ENCODE measurements around the gene SLC44A2. TPM values are rescaled to one million over a fixed set of nuclear protein-coding genes. Genes with fewer than 3 reads are reported as not detected.

The SLC44A2 gene
- total RNA-seq, 1 experiment from 2014 or later: 239 TPM

- Histone ChIP-seq H3F3A (ENCODE audit: insufficient read depth, low read depth) (peaks cover 52% of the 10 kb centered on the region; the same call in 1 of the 2 replicates), H3K9me3 (ENCODE audit: insufficient read depth, low read depth) (no peaks in the 10 kb centered on the region), H3K27me3 (ENCODE audit: insufficient read depth, low read depth) (no peaks in the 10 kb centered on the region), H3K9me2 (ENCODE audit: insufficient read depth) (no peaks in the 10 kb centered on the region), H3K4me2 (no peak overlapping the region), H2AFZ (no peak overlapping the region), H3K4me1 (replicated peaks; ENCODE audit: insufficient read depth) (no peaks in the 10 kb centered on the region), H3K4me3 (no peak overlapping the region), H3K79me2 (ENCODE audit: low read depth) (no peaks in the 10 kb centered on the region), H3K27ac (no peak overlapping the region), H3K36me3 (ENCODE audit: low read depth) (peaks cover 22% of the 10 kb centered on the region), H4K20me1 (ENCODE audit: insufficient read depth) (peaks cover 86% of the 10 kb centered on the region)
- DNase-seq: peak in 1 of 2 experiments; percentile 32
- POLR2A ChIA-PET (ENCODE audit: unreplicated experiment): interaction anchor here (0.6 kb wide), 1 partner anchor 249 kb away, joined by 5 read pairs; no protein-coding TSS in a partner anchor
- intact Hi-C loops (cut with micrococcal nuclease; ENCODE audit: unreplicated experiment): no loop called here
- CTCF ChIA-PET: interaction anchor here (0.6 kb wide), 1 partner anchor 16 kb away, joined by 6 read pairs; no protein-coding TSS in a partner anchor
- TF ChIP-seq, protein P1, sequence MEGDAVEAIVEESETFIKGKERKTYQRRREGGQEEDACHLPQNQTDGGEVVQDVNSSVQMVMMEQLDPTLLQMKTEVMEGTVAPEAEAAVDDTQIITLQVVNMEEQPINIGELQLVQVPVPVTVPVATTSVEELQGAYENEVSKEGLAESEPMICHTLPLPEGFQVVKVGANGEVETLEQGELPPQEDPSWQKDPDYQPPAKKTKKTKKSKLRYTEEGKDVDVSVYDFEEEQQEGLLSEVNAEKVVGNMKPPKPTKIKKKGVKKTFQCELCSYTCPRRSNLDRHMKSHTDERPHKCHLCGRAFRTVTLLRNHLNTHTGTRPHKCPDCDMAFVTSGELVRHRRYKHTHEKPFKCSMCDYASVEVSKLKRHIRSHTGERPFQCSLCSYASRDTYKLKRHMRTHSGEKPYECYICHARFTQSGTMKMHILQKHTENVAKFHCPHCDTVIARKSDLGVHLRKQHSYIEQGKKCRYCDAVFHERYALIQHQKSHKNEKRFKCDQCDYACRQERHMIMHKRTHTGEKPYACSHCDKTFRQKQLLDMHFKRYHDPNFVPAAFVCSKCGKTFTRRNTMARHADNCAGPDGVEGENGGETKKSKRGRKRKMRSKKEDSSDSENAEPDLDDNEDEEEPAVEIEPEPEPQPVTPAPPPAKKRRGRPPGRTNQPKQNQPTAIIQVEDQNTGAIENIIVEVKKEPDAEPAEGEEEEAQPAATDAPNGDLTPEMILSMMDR (conservative IDR thresholded peaks at IDR 0.05): no peak
- TF ChIP-seq EZH2 (IDR thresholded peaks at IDR 0.05; ENCODE audit: low read depth): no peak
- no TSS peak for BruUV-seq (replicated peaks)
These were observed 63.4 kb downstream of the SLC44A2 start for GRCh38 chr19:10688545-10689280.

GRCh38 chr19:10690341-10690781 is 65.0 kb downstream of the SLC44A2 start:
- peaks cover 8% of the 10 kb centered on the region; the same call in 1 of the 2 replicates for H3K36me3 ChIP-seq (ENCODE audit: low read depth)
- DNase-seq: peak in 1 of 2 experiments; percentile 65
- no TSS peak for BruUV-seq (replicated peaks)
- ChIA-PET CTCF (no interaction called here), POLR2A (ENCODE audit: unreplicated experiment) (interaction anchor here (0.7 kb wide), 1 partner anchor 8 kb away, joined by 9 read pairs; no protein-coding TSS in a partner anchor)
- H3K27ac ChIP-seq: no peak overlapping the region
- H4K20me1 ChIP-seq (ENCODE audit: insufficient read depth): peaks cover 86% of the 10 kb centered on the region
- no peaks in the 10 kb centered on the region for H3K79me2 ChIP-seq (ENCODE audit: low read depth)
- H3K4me1 ChIP-seq (replicated peaks; ENCODE audit: insufficient read depth): no peaks in the 10 kb centered on the region
- no peak overlapping the region for H3K4me3 ChIP-seq
- no peaks in the 10 kb centered on the region for H3K9me3 ChIP-seq (ENCODE audit: insufficient read depth, low read depth)
- H3K9me2 ChIP-seq (ENCODE audit: insufficient read depth): no peaks in the 10 kb centered on the region
- no peak overlapping the region for H3K4me2 ChIP-seq
- peaks cover 68% of the 10 kb centered on the region for H3F3A ChIP-seq (ENCODE audit: insufficient read depth, low read depth)
- intact Hi-C loops (cut with micrococcal nuclease; ENCODE audit: unreplicated experiment): no loop called here
- no peaks in the 10 kb centered on the region for H3K27me3 ChIP-seq (ENCODE audit: insufficient read depth, low read depth)
- TF ChIP-seq EZH2 (IDR thresholded peaks at IDR 0.05; ENCODE audit: low read depth): no peak
- TF ChIP-seq, protein P1 (conservative IDR thresholded peaks at IDR 0.05): no peak
- no peak overlapping the region for H2AFZ ChIP-seq

DNA sequence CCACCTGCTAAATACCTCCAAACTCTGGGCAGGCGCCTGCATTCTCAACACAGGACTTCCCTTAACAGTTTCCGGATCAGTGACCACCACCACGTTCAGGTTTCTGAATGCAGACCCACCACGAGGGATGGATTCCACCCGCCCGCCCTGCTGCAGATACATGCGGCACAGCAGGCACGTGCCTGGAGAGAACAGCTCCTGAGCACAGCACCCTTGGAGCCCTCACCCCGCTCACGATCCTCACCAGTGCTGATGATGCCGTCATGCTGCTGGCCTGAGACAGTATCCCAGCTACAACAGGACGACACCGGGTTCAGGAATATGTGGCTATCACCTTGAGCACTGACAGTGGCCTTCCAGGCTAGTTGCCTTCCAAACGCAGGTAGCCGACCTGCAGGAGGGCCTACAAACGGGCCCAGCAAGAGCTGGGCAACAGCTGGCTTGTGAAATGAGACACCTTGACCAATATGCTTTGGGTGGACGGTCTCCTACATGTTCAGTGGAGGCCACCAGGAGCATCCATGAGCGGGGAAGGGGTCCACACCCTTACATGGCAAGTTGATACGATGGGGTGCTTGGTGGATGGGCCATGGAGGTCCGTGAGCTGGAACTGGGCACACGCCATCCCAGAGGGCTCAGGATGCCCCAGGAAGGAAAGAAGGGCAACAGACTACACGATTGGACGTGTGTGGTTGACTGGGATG is 66.0 kb downstream of the SLC44A2 start:
- Histone ChIP-seq H3K9me2 (ENCODE audit: insufficient read depth) (no peaks in the 10 kb centered on the region), H3K4me1 (replicated peaks; ENCODE audit: insufficient read depth) (no peaks in the 10 kb centered on the region), H3K4me2 (no peak overlapping the region), H4K20me1 (ENCODE audit: insufficient read depth) (peaks cover 79% of the 10 kb centered on the region), H3K27me3 (ENCODE audit: insufficient read depth, low read depth) (no peaks in the 10 kb centered on the region), H3K4me3 (no peak overlapping the region), H3K36me3 (ENCODE audit: low read depth) (peaks cover 8% of the 10 kb centered on the region; the same call in 1 of the 2 replicates), H3F3A (ENCODE audit: insufficient read depth, low read depth) (peaks cover 73% of the 10 kb centered on the region), H3K9me3 (ENCODE audit: insufficient read depth, low read depth) (no peaks in the 10 kb centered on the region), H3K79me2 (ENCODE audit: low read depth) (no peaks in the 10 kb centered on the region), H3K27ac (no peak overlapping the region), H2AFZ (no peak overlapping the region)
- intact Hi-C loops (cut with micrococcal nuclease; ENCODE audit: unreplicated experiment): no loop called here
- ChIA-PET POLR2A (ENCODE audit: unreplicated experiment) (no interaction called here), CTCF (no interaction called here)
- peak in 1 of 2 experiments; percentile 28 for DNase-seq
- BruUV-seq (replicated peaks): no TSS peak
- TF ChIP-seq, protein P1 (conservative IDR thresholded peaks at IDR 0.05): no peak
- no peak for TF ChIP-seq EZH2 (IDR thresholded peaks at IDR 0.05; ENCODE audit: low read depth)
